Stimulated activated CD8-positive, alpha-beta memory T cell treated with anti-CD3 and anti-CD28 coated beads, Interleukin-7, amount 100 ng/mL, for 24 hours (primary cell): ENCODE data around the gene NEK9.
"Not testable (repeated sequence)": the region's sequence is repeated elsewhere in the genome, so short reads cannot be mapped to it uniquely, and the experiment has no call there.

Experiments used
- DNase-seq: peaks from one replicate; pipeline ENCODE4 v3.0.0-alpha.2; 2020; ENCODE audit warnings: low read depth

Gene NEK9

DNA sequence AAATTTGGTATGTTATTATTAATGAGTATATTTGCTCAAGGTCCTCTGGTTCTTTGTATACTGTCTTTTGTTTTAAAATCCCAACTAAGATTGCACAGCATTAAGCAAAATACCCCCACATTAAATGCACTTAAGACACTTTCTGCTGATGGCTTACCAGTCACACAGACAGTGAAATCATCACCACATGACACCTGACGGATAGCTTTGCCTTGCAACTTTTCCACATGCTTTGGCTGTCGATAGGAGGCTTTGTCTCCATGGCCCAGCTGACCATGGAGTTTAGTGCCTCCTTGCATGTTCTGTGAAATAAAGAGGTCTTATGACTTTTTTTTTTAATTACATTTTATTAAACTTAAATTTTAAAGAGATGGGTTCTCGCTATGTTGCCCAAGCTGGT, 19.7 kb downstream of the NEK9 start:
- DNase-seq: no peak

DNA sequence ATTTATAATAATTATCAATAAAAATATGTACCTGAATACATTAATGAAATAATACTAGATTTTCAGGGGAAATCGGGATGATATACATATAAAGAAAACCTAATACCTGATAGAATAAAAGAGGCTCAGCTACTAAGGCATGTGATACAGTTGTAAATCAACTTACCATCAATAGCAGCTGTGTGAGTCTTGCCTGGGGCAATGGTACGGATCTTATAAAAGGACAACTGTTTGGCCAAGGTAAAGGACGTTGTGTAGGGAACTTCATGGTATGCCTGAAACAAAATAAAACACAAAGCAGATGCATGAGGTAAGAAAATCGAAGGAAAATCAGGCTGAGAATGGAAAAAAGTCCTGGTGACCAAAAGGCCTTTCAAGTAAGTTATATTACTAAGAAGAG, 25.4 kb downstream of the NEK9 start:
- no peak for DNase-seq

DNA sequence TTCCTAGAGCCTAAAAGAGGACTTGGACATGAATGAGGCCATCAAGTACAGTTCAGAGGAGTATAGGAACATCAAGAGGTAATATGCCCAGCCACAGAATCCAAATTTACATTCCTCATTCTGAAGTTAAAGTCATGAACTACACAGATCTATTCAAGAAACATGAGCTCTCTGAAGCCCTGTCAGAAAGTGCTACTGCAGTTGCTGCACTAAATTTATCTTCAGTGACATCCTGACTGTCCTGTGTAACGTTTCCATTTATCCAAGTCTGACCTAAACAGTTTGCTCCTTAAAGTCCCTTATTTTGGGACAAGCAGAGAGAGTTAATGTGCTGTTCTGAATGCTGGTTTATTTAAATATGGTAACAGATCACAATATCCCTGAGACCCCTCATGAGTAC, 28.2 kb downstream of the NEK9 start:
- no peak for DNase-seq

DNA sequence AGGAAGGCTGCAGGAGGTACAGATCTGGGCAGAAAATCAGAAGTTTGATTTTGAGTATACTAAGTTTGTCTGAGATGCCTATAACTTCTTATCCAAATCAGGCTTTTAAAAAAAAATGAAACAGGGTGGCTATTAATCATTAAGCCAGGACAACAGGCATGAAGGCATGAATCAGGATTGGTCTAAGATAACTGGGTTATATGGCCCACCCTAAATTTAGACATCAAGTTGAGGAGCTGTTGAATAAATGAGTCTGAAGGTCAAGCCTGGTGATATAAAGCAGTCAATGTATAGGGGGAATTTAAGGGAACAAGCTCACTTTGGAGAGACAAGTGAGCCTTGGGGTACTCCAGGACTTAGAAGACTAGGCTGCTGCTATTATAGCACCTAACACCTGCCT, 28.6 kb downstream of the NEK9 start:
- no peak for DNase-seq

DNA sequence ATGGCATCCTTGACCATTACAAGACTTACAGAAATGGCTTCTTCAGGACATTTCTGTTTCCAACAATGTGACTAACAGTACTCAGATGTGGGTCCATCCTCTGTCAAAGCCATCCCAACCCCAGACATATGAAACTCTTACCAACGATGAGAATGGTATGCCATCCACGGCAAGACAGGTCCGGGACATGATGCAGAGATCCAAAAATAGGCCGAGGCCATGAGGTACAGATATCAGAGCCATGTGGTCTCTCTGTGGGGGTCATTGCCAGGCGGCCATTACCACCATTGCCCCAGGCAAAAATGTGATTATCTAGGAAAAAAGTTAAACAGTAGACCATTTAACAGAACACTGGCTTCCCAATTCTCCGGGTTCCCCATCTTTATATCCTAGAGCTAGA, 29.9 kb downstream of the NEK9 start:
- no peak for DNase-seq

DNA sequence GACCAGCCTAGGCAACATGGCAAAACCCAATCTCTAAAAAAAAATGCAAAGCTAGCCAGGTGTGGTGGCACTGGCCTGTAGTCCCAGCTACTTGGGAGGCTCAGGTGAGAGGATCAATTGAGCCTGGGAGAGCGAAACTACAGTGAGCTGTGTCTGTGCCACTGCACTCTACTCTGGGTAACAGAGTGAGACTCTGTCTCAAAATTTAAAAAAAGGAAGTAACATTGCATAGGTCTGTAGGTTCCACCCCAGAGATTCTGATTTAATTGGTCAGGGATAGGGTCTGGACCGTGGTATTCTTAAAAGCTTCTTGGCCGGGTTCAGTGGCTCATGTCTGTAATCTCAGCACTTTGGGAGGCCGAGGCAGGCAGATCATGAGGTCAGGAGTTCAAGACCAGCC, 31.2 kb downstream of the NEK9 start:
- DNase-seq: no peak

DNA sequence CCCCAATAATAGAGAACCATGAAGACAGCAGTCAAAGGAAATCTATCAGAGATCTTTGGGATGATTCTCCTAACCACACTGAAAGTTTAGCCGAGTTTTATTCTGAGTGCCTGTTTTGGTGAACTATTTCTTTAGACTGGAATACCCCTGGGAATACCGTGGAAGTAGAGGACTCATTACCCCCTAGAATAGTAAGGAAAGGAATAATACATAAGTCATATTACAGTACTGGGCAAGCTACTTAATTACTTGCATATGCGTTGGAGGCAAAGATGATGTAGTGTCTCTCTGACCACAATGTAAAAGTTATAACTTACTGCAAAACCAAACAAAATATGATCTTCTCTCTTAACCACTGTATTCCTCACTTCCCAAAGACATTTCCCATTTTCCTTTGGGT, 32.0 kb downstream of the NEK9 start:
- no peak for DNase-seq

DNA sequence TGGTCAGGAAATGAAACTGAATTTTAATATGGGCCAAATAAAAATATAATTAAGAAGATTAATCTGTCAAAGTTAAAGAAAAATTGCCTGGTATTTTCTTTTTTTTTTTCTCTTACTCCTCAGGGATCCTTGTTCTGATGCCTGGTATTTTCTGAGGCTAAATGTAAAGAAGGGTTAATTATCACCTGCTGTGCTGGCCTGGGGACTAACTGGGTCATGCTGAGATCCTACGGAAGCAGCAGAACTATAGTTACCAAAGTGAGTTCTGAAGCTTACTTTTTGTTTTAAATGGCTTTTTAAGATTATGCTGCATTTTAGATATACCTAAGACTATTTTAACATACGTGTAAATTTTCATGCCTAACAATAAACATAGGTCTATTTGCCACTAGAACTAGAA, 34.1 kb downstream of the NEK9 start:
- no peak for DNase-seq

DNA sequence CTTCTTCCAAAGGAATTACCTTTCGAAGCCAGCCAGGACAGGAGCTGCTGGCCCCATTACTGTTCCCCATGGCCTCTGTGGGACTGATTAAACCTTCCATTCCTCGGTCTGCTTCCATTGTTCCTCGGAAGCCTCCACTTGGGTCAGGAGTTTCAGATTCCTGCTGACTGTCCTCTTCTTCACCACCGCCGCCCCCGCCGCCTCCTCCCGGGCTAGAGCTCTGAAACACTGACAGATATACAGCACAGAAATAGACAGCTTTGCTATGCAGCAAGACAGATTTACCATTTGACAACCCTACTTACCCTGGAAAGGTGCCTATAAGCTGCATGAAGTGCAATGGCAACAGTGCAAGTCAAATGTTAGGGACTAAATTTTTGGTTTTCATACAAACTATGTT, 35.6 kb downstream of the NEK9 start:
- no peak for DNase-seq

DNA sequence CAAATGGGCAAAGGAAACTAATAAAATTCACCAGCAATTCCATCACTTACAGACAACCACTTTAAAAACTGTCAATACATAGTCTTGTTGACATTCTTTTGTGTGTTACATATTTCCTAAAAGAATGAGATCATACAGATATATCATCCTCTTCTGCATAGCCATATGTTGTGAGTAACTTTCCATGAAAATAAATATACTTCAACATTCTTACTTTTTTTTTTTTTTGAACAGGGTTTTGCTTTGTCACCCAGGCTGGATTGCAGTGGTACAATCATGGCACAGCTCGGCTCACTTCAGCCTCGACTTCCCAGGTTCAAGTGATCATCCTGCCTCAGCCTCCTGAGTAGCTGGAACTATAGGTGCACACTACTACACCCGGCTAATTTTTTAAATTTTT, 36.5 kb downstream of the NEK9 start:
- DNase-seq: no peak

DNA sequence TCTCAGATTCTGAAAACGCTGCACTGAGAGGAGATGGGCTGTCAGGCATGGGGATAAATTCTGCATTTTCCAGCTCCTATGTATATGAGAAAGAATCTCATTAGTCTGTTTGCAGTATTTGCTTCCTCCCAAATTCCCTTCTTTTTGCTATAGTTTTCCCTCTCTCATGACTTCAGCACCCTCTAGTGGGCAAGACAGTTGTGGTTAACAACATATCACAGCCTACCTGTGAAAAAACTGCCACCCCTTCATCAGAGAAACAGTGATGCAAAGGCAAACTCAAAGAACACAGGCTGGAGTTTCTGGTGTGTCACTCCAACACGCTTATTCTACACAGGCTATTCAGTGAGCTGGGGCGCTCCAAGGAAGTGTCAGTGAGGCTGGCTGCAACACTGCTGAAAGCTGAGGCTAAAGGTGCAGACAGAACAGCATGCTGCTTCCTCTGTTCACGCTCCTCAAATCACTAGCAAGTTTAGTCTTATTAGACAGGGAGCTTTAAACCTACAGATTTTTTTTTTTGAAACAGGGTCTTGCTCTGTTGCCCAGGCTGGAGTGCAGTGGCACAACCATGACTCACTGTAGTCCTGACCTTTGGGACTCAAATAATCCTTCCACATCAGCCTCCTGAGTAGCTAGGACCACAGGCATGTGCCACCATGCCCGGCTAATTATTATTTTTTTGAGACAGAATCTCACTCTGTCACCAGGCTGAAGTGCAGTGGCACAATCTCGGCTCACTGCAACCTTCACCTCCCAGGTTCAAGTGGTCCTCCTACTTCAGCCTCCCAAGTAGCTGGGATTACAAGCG, 38.1 kb downstream of the NEK9 start:
- no peak for DNase-seq

DNA sequence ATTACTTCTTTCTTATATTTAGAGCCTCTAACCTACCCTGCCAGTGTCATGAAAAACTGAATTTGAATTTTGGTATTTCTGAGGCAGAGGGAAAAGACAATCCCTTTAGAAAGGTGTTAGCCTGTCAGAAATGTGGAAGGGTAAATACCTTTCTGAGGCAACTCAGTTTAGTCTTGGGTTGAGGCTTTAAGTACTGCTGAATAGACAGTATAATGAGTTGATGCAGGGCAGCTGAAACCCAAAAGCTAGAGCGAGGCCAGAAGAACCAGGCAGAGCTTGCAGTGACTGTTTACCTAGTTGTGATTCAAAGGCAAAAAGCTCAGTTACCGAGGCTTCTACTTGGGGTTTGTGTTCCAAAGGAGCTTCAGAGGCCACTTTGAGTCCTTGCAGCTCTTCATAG, 38.7 kb downstream of the NEK9 start:
- DNase-seq: no peak

DNA sequence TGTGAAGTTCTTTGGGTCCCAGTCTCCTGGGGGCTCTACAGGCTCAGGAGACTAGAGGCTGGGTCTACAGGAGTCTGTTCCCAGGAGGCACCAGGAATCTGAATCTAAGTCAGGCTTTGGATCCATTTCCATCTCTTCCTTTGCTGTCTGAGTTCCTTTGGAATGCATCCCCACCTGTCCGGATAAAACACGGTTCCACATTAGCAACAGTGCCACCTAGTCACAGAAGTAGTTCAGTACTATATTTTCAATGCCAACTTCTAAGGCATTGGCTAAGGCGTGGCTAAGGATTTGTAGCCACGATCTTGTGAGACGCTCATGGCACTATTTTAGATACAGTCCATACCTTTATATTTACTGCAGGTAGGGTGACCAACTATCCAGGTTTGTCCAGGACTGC, 42.3 kb downstream of the NEK9 start:
- no peak for DNase-seq

DNA sequence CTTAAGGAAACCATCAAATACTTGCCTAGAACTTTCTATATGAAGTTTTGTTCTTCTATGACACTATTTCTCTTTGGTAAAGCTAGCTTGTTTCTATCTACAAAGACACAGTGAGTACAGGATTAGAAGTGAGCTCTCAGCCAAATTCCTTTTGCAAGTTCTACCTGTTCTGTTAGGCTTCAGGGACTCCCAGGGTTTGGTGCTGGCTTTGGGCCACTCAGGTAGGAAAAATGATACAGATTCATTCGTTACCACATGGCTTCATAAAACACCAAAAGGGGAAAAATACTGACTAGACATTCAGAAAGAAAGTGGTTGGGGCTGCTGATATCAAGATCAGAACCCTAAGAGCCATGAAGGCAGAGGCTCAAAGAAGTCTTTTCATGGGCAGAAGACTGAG, 43.6 kb downstream of the NEK9 start:
- DNase-seq: no peak

DNA sequence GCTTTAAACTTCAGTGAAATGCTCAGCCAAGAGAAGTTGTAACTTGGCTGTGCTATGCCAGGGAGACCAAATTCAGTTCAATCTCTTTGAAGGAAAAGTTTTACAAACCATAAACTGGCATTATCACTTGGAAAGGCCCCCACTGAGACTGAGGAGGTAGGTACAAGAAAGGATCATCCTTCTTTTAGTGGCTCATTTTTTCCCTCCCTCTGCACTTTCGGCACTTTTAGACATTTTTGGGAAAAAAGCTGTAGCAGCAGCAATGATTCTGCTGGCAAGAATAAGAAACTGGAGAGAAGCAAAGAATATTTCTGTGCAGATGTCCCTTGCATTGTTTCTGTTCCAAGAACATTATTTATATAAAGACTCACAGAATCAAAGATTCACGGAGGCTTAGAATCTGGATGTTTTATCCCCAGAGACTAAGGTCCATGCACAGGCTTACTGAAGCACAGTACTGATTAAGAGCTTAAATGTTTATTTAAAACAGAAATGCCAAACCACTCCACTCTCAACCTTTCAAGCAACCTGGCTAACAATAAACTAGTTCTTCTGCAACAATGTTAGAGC, 45.1 kb downstream of the NEK9 start:
- DNase-seq: no peak

DNA sequence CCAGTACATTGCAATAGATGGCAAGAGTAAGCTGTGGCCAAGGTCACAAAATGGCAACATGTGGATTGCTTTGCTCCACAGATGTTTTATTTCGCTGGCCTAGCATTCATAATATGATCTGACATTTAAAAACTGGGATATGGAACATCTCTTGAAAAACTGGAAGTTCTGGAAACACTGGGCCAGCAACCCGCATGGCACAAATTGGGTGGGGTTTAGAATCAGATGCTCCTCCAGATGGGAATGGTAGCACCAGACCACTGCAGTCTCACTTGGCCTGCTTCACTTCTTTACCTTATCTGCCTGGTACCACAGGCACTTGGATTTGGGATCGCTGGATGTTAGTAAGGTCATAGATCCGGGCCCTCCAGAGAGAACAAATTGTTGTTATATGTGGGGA, 47.3 kb downstream of the NEK9 start:
- no peak for DNase-seq

DNA sequence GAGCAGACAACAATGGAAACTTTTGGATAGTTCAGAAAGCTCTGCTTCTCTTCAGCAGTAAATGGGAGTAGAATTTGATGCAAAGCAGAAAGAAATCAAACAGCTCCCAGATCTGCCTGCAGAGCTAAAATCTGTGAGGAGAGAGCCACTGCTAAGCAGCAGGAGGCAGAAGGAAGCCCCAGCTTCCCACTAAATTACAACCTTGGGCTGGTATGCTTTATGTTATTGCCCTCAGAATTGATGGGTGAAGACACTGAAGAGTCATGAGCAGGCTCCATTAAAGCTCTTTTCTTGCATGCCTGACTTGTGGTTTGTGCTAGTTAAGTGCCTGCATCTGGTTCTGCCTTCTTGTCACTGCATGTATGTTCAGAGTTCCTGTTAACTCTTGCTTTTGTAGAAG, 49.1 kb downstream of the NEK9 start:
- DNase-seq: no peak

DNA sequence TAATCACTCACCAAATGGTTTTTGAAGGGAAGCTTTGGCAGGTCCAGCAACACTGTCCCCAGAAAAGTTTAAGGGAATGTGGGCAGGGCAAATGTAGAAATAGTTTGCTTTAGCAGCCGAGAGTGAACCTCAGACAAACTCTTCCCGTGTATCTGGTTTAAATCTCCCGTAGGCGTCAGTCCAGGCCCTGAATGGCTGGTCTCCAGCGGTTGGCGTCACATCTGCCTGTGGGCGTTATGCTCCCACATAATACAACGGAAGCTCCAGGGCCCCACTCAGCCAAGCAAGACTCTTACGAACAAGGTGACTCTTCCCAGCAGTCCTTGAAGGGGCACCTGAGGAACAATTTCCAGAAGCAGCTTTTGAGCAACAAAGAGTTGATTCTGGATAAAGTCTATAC, 56.5 kb downstream of the NEK9 start:
- DNase-seq: no peak

DNA sequence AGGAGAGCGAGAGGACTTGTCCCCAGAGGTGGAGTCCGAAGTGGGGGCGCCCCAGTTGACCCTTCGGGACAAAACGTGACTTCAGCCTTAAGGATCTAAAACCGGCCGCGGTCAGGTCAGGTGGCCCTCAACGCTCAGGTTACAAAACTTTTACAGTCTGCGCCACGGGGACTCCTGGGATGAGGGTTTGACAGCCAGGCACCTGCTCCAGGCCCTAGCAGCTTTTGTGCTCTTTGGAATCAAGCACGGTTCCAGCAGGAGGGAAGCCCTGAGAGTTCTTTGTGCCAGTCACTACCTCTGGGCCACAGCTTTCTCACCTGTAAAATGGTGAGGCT, 57.1 kb downstream of the NEK9 start:
- DNase-seq: no peak

DNA sequence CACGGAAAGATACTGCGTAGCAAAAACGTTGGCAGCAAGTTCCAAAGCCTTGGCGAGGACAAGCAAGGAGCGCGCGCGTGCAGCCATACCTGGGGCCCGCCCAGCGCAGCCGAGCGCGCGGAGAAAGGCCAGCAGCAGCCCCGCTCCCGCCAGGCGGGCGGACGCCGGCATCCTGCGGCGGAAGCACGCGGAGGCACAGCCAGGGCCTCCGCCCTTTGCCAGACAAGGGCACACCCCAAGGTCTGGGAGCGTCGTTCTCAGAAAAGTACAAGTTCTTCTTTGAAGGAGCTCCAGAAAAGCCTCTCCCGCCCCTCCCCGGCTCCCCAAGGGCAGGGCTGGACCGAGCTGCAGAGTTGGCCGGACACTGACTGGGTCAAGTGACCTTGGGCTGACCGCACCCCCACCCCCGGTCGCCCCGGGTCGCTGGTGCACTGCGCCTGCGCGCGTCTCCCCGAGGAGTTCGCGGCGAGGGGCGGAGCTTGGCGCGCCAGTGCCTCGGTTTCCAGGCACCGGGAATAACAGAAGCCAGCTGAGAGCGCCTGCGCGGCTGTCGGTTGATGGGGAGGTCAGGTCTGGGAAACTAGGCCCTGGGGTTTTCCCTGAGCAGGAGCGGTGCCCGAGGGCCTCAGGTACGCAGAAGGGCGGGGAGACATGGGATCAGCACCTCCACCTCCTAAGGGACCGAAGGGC, 57.6 kb downstream of the NEK9 start, which contains the start of gene ZC2HC1C:
Gene ZC2HC1C (plus strand): TSS at position 521 of the 690 bp plus-strand sequence. CDS start 933 bp downstream, outside the sequence.
- DNase-seq: peak; percentile 19

DNA sequence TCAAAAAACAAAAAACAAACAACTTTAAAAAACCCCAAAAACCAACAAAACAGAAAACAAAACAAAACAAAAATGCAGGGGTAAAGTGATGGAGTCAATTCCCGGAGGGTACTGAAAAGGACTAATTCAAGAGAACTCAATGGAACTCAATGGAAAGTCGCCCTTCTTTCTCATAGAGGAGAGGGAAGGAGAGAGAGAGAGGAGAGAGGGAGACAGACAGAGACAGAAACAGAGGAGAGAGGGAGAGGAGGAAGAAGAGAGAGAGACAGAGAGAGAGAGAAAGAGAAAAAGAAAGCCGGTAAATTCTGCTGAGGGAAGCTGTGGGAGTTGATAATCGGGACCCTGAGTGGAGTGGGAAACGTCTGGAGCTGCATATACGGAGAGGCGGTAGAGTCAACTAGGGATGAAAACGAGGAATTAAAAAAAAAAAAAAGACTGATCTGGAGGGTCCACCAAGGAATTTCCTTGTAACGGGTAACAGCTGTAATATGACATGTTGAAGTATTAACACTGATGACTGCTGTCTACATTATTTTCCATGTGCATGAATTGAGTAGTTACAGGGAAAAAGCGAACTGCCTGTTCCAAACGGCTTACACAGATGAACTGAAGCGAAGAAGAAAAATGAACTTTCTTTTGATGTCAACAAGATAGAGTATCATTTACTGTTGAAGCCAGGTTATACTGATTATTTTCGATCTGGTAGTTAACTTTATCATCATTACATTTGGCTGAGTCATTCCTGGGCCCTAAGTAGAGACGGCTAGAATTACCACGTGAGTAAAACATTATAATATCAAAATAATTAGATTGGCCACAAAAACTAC, 58.3 kb downstream of the NEK9 start:
- no peak for DNase-seq

DNA sequence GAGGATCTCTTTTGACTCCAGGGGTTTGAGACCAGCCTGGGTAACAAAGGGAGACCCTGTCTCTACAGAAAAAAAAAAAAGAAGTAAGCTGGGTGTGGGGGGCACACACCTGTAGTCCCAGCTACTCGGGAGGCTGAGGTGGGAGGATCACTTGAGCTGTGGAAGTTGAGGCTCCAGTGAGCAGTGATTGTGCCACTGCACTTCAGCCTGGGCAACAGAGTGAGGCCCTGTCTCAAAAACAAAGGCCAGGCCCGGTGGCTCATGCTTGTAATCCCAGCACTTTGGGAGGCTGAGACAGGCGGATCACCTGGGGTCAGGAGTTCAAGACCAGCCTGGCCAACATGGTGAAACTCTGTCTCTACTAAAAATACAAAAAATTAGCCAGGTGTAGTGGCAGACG, 59.1 kb downstream of the NEK9 start:
- DNase-seq: not testable (repeated sequence)

DNA sequence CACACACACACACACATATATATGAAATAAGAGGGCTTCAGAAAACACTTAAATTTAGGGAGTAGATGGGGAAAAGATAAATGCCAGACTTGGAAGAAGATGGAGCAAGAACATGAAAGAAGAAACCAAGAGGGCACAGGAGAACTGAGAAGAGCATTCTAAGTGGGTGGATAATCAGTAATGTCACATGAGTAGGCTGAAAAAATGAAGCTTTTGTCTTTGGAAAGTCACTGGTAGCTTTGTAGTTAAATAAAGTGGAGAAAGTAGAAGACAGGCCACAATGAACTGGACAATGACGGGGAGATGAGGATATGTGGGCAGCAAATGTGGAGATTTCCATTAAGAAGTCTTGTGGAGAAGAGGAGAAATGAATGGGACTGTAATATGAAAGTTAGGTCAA, 59.6 kb downstream of the NEK9 start:
- no peak for DNase-seq
